ENCODE data around the gene ITPR2.

Gene ITPR2

DNA sequence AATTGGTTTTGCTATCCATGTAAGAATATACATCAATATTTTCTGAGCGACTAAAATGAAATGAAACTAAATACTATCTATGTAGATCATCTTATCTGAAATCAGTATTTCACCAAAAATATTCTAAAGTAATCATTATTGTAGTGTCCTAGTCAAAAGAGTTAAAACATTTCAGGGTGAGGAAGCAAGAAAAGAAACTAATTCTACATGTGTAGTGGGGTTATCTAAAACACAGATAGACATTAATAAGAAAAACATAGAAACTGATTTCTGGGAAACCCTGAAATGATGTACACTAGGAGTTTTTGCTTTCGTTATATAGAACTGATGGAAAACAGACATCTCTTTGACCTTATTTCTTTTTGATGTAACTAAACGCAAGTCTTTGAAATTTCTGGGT is 379.7 kb downstream of the ITPR2 start:
- DNase-seq (ENCODE audit: extremely low read depth, insufficient read length) = no peak
- TF ChIP-seq, protein P1, sequence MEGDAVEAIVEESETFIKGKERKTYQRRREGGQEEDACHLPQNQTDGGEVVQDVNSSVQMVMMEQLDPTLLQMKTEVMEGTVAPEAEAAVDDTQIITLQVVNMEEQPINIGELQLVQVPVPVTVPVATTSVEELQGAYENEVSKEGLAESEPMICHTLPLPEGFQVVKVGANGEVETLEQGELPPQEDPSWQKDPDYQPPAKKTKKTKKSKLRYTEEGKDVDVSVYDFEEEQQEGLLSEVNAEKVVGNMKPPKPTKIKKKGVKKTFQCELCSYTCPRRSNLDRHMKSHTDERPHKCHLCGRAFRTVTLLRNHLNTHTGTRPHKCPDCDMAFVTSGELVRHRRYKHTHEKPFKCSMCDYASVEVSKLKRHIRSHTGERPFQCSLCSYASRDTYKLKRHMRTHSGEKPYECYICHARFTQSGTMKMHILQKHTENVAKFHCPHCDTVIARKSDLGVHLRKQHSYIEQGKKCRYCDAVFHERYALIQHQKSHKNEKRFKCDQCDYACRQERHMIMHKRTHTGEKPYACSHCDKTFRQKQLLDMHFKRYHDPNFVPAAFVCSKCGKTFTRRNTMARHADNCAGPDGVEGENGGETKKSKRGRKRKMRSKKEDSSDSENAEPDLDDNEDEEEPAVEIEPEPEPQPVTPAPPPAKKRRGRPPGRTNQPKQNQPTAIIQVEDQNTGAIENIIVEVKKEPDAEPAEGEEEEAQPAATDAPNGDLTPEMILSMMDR (IDR thresholded peaks at IDR 0.05; ENCODE audit: insufficient read depth, low read length, poor library complexity, severe bottlenecking) = no peak
- H3K4me3 ChIP-seq (replicated peaks; ENCODE audit: low read depth, low read length) = no peak overlapping the region
- H3K27me3 ChIP-seq (replicated peaks; ENCODE audit: control insufficient read depth, insufficient read depth, low read length) = no peaks in the 10 kb centered on the region
- peaks cover 3% of the 10 kb centered on the region for H3K36me3 ChIP-seq (ENCODE audit: control insufficient read depth, insufficient read depth, low read length)

DNA sequence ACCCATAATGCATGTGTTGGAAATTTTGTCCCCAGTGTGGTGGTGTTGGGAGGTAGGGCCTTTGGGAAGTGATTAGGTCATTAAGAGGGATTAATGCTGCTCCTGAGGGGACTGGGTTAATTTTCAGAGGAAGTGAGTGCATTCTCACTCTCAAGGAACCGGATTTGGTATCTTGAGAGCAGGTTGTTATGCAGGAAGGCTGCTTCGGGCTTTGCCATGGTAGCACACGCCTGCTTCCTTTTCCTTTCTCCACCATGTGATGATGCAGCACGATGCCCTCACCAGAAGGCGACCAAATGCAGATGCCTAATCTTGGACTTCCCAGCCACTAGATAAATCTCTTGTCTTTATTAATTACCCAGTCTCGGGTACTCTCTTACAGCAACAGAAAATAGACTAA is 380.5 kb downstream of the ITPR2 start:
- TF ChIP-seq, protein P1 (IDR thresholded peaks at IDR 0.05; ENCODE audit: insufficient read depth, low read length, poor library complexity, severe bottlenecking) = no peak
- DNase-seq (ENCODE audit: extremely low read depth, insufficient read length) = no peak
- no peak overlapping the region for H3K4me3 ChIP-seq (replicated peaks; ENCODE audit: low read depth, low read length)
- no peaks in the 10 kb centered on the region for H3K27me3 ChIP-seq (replicated peaks; ENCODE audit: control insufficient read depth, insufficient read depth, low read length)
- H3K36me3 ChIP-seq (ENCODE audit: control insufficient read depth, insufficient read depth, low read length) = peaks cover 3% of the 10 kb centered on the region

DNA sequence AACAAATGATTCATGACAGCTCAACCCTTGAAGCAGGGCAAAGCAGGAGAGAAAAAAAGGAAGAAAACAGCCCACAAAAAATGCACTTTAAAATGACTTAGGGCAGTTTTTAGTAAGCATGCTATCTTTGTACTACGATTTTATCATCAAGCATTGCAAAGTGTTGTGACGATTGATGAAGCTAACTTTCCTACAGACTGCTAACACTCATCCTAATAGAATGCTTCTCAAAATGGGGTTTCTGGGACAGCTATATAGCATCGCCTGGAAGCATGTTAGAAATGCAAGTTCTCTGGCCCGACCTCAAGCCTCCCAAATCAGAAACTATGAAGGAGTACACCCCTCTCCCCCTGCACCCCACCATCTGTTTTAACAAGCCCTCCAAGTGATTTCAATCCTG is 381.2 kb downstream of the ITPR2 start:
- TF ChIP-seq, protein P1 (IDR thresholded peaks at IDR 0.05; ENCODE audit: insufficient read depth, low read length, poor library complexity, severe bottlenecking) = no peak

DNA sequence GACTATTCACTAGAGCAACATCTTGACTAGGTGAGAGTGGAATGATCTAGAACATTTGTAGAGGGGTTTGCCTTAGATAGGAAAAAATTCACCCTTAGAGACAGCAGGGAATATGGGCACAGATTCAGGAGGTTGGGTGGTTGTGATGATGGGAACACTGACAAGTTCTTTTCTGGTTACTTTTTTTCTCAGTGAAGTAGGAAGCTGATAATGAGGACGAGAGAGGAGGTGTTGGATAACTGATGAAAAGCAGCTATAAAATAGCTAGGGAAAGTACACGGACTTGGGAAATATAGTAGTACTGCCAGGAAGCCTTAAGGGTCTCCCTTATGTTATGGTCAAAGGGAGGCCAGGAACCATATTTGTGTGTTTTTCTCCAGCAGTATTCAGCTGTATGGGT is 387.1 kb downstream of the ITPR2 start:
- TF ChIP-seq, protein P1 (IDR thresholded peaks at IDR 0.05; ENCODE audit: insufficient read depth, low read length, poor library complexity, severe bottlenecking) = no peak
- Histone ChIP-seq H3K27me3 (replicated peaks; ENCODE audit: control insufficient read depth, insufficient read depth, low read length) (no peaks in the 10 kb centered on the region), H3K36me3 (ENCODE audit: control insufficient read depth, insufficient read depth, low read length) (no peaks in the 10 kb centered on the region; the same call in none of the 2 replicates), H3K4me3 (replicated peaks; ENCODE audit: low read depth, low read length) (no peak overlapping the region)
- no peak for DNase-seq (ENCODE audit: extremely low read depth, insufficient read length)

More for the DNA sequence above, 381.2 kb downstream of the ITPR2 start:
- no peaks in the 10 kb centered on the region; the same call in 1 of the 2 replicates for H3K36me3 ChIP-seq (ENCODE audit: control insufficient read depth, insufficient read depth, low read length)
- H3K27me3 ChIP-seq (replicated peaks; ENCODE audit: control insufficient read depth, insufficient read depth, low read length) = no peaks in the 10 kb centered on the region
- no peak for DNase-seq (ENCODE audit: extremely low read depth, insufficient read length)
- H3K4me3 ChIP-seq (replicated peaks; ENCODE audit: low read depth, low read length) = no peak overlapping the region

DNA sequence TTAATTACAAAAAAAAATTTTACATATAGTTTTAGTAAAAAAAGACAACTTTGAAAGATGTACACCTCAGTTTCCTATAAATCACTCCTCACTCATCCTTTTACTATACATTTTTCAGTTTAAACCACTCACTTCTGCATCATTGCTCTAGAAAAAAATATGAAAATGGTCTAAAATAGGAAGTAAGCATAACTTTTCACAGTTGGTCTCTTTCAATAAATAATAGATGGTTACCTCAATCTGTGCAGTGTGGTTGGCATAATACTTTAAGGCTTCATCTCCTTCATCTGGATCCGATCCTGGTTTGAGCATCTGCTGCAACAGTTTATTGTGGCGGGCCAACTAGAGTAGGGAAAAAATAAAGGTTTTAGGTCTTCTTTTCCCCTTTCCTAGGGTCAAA is 389.7 kb downstream of the ITPR2 start:
- TF ChIP-seq, protein P1 (IDR thresholded peaks at IDR 0.05; ENCODE audit: insufficient read depth, low read length, poor library complexity, severe bottlenecking) = no peak

DNA sequence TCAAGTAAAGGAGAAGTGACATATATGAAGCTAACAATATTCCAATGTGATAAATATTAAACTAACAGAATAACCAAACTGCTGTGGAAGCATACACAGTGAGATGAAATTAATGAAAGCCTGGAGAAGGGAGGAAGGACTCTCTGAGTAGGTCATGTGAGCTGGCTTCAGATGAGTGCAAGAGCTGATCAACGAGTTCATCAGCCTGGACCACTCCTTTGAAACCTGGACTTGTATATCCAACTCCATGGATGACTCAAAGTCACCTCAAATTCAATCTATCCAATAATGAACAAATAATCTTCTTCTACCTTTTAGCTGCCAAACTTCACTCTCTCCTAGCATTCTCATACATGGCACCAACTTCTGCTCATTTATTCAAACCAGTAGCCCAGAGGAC is 391.6 kb downstream of the ITPR2 start:
- TF ChIP-seq, protein P1 (IDR thresholded peaks at IDR 0.05; ENCODE audit: insufficient read depth, low read length, poor library complexity, severe bottlenecking) = no peak
- Histone ChIP-seq H3K27me3 (replicated peaks; ENCODE audit: control insufficient read depth, insufficient read depth, low read length) (no peaks in the 10 kb centered on the region), H3K36me3 (ENCODE audit: control insufficient read depth, insufficient read depth, low read length) (no peaks in the 10 kb centered on the region; the same call in none of the 2 replicates), H3K4me3 (replicated peaks; ENCODE audit: low read depth, low read length) (no peak overlapping the region)
- DNase-seq (ENCODE audit: extremely low read depth, insufficient read length) = no peak

More for the DNA sequence above, 389.7 kb downstream of the ITPR2 start:
- Histone ChIP-seq H3K4me3 (replicated peaks; ENCODE audit: low read depth, low read length) (no peak overlapping the region), H3K27me3 (replicated peaks; ENCODE audit: control insufficient read depth, insufficient read depth, low read length) (no peaks in the 10 kb centered on the region), H3K36me3 (ENCODE audit: control insufficient read depth, insufficient read depth, low read length) (no peaks in the 10 kb centered on the region; the same call in none of the 2 replicates)
- no peak for DNase-seq (ENCODE audit: extremely low read depth, insufficient read length)
